ENCODE results near the gene OR8G1.
"Not testable (repeated sequence)": the region's sequence is repeated elsewhere in the genome, so short reads cannot be mapped to it uniquely, and the experiment has no call there.

OR8G1 gene

GRCh38 chr11:124209824-124210357 is 31.0 kb upstream of the OR8G1 start:
- H3K9me3 Mint-ChIP-seq = no peaks in the 10 kb centered on the region

GRCh38 chr11:124210421-124210820 is 30.5 kb upstream of the OR8G1 start:
- H3K4me3 Mint-ChIP-seq = no peak overlapping the region
- H3K27ac Mint-ChIP-seq = no peak overlapping the region
- no peaks in the 10 kb centered on the region for H3K36me3 Mint-ChIP-seq (ENCODE audit: low read depth)
- no peaks in the 10 kb centered on the region for H3K9me3 Mint-ChIP-seq
- H3K27me3 Mint-ChIP-seq (ENCODE audit: low read depth) = peaks cover 7% of the 10 kb centered on the region
- no peak for TF ChIP-seq CTCF (IDR thresholded peaks at IDR 0.05; ENCODE audit: unreplicated experiment in 3 of 3)
- H3K4me1 Mint-ChIP-seq = no peaks in the 10 kb centered on the region

More at GRCh38 chr11:124209824-124210357, 31.0 kb upstream of the OR8G1 start:
- Mint-ChIP-seq H3K4me1 (no peaks in the 10 kb centered on the region), H3K27me3 (ENCODE audit: low read depth) (peaks cover 4% of the 10 kb centered on the region), H3K27ac (no peak overlapping the region), H3K36me3 (ENCODE audit: low read depth) (no peaks in the 10 kb centered on the region), H3K4me3 (no peak overlapping the region)
- TF ChIP-seq CTCF (IDR thresholded peaks at IDR 0.05; ENCODE audit: unreplicated experiment in 3 of 3) = no peak

GRCh38 chr11:124211321-124211720 is 29.6 kb upstream of the OR8G1 start:
- H3K27ac Mint-ChIP-seq = no peak overlapping the region
- no peaks in the 10 kb centered on the region for H3K4me1 Mint-ChIP-seq
- no peak for TF ChIP-seq CTCF (IDR thresholded peaks at IDR 0.05; ENCODE audit: unreplicated experiment in 3 of 3)
- no peaks in the 10 kb centered on the region for H3K36me3 Mint-ChIP-seq (ENCODE audit: low read depth)
- no peak overlapping the region for H3K4me3 Mint-ChIP-seq
- peaks cover 7% of the 10 kb centered on the region for H3K27me3 Mint-ChIP-seq (ENCODE audit: low read depth)
- no peaks in the 10 kb centered on the region for H3K9me3 Mint-ChIP-seq

- H3K36me3 Mint-ChIP-seq (ENCODE audit: low read depth) = no peaks in the 10 kb centered on the region
- H3K27me3 Mint-ChIP-seq (ENCODE audit: low read depth) = peaks cover 7% of the 10 kb centered on the region
- no peaks in the 10 kb centered on the region for H3K4me1 Mint-ChIP-seq
- TF ChIP-seq CTCF (IDR thresholded peaks at IDR 0.05; ENCODE audit: unreplicated experiment in 3 of 3) = no peak
- H3K4me3 Mint-ChIP-seq = no peak overlapping the region
- no peaks in the 10 kb centered on the region for H3K9me3 Mint-ChIP-seq
- H3K27ac Mint-ChIP-seq = no peak overlapping the region
Measured at GRCh38 chr11:124214027-124214426, 26.9 kb upstream of the OR8G1 start.

GRCh38 chr11:124219126-124219525 is 21.8 kb upstream of the OR8G1 start:
- no peak for TF ChIP-seq CTCF (IDR thresholded peaks at IDR 0.05; ENCODE audit: unreplicated experiment in 3 of 3)
- Mint-ChIP-seq H3K36me3 (ENCODE audit: low read depth) (no peaks in the 10 kb centered on the region), H3K4me1 (no peaks in the 10 kb centered on the region), H3K4me3 (no peak overlapping the region), H3K27ac (no peak overlapping the region), H3K9me3 (no peaks in the 10 kb centered on the region), H3K27me3 (ENCODE audit: low read depth) (peaks cover 7% of the 10 kb centered on the region)

GRCh38 chr11:124222407-124222806 is 18.5 kb upstream of the OR8G1 start:
- TF ChIP-seq CTCF (IDR thresholded peaks at IDR 0.05; ENCODE audit: unreplicated experiment in 3 of 3) = no peak
- H3K9me3 Mint-ChIP-seq = no peaks in the 10 kb centered on the region
- H3K27me3 Mint-ChIP-seq (ENCODE audit: low read depth) = no peaks in the 10 kb centered on the region
- no peak overlapping the region for H3K27ac Mint-ChIP-seq
- H3K4me1 Mint-ChIP-seq = no peaks in the 10 kb centered on the region
- no peak overlapping the region for H3K4me3 Mint-ChIP-seq
- no peaks in the 10 kb centered on the region for H3K36me3 Mint-ChIP-seq (ENCODE audit: low read depth)

- H3K27me3 Mint-ChIP-seq (ENCODE audit: low read depth); H3K4me3 Mint-ChIP-seq; H3K36me3 Mint-ChIP-seq (ENCODE audit: low read depth); H3K27ac Mint-ChIP-seq; H3K9me3 Mint-ChIP-seq; H3K4me1 Mint-ChIP-seq: not testable (repeated sequence)
Measured at GRCh38 chr11:124224618-124225423, 16.1 kb upstream of the OR8G1 start.
